PFSK-1 (cell line): ENCODE results near the gene PXYLP1.
A peak's percentile ranks its signal among the peaks of the same experiment; 100 is the strongest.

Experiments
- FOXP2 ChIP-seq: optimal IDR thresholded peaks from 2 replicates; pipeline ENCODE3; 2011; ENCODE audit warnings: borderline replicate concordance, control low read depth, inconsistent platforms; ENCODE audit not compliant: insufficient read depth; ENCODE audit errors: extremely low read length, extremely low read depth
- POLR2AphosphoS5 ChIP-seq: IDR thresholded peaks from 2 replicates; pipeline ENCODE4 v1.6.1; 2012; ENCODE audit warnings: low read depth, mild to moderate bottlenecking, control low read depth, low read length, moderate library complexity
- SIN3A ChIP-seq: IDR thresholded peaks from 2 replicates; pipeline ENCODE4 v1.6.1; 2012; ENCODE audit warnings: mild to moderate bottlenecking, low read length, moderate library complexity, borderline replicate concordance; ENCODE audit not compliant: insufficient read depth
- TAF1 ChIP-seq: IDR thresholded peaks from 2 replicates; pipeline ENCODE4 v1.6.1; 2012; ENCODE audit warnings: low read length, control low read depth, borderline replicate concordance; ENCODE audit not compliant: insufficient read depth
- TF ChIP-seq, protein P1 (sequence below), 2 experiments: IDR thresholded peaks; 2 replicates each; pipeline versions ENCODE4 v1.6.1 to v1.8.0; 2011 to 2012; ENCODE audit warnings: low read depth in 2 of 2, low read length in 2 of 2, control low read depth in 1 of 2, inconsistent platforms in 1 of 2, mild to moderate bottlenecking in 1 of 2, moderate library complexity in 1 of 2; ENCODE audit not compliant: insufficient read depth in 1 of 2

The PXYLP1 gene

DNA sequence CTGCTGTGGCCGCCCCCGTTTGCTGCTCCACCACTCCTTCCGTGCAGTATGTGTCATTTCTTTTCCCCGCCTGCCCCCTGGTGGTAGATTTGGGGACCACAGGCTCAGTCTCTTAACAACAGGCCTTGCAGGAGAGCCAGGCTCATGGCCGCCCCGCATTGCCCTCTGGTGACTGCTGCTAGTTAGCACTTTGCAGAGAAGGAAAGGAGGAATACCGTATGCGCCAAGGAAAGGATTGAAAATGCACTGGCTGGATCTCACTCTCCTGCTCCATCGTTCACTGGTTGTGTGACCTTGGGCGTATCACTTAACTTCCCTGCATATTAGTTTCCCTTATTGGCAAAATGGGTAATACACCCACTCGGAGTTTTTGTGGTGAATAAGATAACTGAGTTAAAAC is 39.3 kb upstream of the PXYLP1 start:
- no peak for TF ChIP-seq SIN3A
- TF ChIP-seq FOXP2, result peak; percentile 31

DNA sequence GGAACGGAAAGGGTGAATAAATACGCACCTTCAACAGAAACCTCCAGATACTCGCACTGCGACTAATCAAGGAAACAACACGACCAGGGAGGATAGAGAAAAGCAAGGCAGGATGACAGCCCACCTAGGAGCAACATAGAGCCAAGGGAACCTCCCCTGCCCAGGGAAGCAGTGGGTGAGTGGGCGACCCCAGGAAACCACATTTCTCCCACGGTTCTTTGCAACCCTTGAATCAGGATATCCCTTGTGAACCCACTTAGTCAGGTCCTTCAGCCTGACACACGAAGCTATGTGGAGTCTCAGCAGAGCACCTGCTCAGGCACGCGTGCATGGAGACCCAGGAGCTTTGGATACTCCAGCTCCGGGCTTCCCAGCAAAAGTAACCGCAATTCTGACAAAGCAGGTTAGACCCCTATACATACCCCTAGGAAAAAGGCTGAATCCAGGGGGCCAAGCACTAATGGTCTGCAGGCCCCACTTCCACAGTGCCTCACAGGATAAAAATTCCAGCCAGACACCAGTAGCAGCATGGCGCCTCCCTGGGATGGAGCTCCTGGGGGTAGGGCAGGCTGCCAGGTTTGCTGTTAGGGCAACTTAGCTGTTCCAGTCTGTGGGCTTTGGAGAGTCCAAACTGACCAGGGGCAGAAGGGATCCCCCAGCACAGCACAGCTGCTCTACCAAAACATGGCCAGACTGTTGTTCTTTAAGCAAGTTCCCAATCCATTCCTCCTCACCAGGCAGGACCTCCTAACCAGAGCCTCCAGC is 38.4 kb upstream of the PXYLP1 start:
- TF ChIP-seq TAF1, result no peak
- no peak for TF ChIP-seq POLR2AphosphoS5
- TF ChIP-seq FOXP2, result no peak
- no peak for TF ChIP-seq SIN3A
- TF ChIP-seq, protein P1, sequence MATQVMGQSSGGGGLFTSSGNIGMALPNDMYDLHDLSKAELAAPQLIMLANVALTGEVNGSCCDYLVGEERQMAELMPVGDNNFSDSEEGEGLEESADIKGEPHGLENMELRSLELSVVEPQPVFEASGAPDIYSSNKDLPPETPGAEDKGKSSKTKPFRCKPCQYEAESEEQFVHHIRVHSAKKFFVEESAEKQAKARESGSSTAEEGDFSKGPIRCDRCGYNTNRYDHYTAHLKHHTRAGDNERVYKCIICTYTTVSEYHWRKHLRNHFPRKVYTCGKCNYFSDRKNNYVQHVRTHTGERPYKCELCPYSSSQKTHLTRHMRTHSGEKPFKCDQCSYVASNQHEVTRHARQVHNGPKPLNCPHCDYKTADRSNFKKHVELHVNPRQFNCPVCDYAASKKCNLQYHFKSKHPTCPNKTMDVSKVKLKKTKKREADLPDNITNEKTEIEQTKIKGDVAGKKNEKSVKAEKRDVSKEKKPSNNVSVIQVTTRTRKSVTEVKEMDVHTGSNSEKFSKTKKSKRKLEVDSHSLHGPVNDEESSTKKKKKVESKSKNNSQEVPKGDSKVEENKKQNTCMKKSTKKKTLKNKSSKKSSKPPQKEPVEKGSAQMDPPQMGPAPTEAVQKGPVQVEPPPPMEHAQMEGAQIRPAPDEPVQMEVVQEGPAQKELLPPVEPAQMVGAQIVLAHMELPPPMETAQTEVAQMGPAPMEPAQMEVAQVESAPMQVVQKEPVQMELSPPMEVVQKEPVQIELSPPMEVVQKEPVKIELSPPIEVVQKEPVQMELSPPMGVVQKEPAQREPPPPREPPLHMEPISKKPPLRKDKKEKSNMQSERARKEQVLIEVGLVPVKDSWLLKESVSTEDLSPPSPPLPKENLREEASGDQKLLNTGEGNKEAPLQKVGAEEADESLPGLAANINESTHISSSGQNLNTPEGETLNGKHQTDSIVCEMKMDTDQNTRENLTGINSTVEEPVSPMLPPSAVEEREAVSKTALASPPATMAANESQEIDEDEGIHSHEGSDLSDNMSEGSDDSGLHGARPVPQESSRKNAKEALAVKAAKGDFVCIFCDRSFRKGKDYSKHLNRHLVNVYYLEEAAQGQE (IDR thresholded peaks at IDR 0.05; ENCODE audit: insufficient read depth in 1 of 2, low read depth in 2 of 2, low read length in 2 of 2), result no peak

DNA sequence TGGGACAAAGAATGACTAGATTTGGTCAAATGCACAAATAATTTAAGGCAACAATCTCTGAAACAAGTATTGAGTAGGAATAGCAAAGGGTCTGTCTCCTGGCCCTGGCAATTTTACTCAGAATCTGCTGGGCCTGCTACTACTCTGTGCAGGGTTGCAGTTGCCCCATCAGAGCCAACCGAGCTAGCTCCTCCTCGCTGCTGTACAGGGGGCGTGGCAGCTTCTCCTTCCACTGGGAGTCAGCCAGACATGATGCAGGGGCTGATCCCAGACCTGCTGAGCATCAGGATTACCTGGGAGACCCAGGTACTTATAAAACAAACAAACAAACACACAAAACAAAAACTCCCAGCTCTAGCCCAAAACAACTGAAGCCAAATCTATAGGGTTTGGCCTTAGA is 30.5 kb upstream of the PXYLP1 start:
- TF ChIP-seq TAF1 (no peak), SIN3A (no peak), FOXP2 (no peak), POLR2AphosphoS5 (no peak)
- TF ChIP-seq, protein P1 (IDR thresholded peaks at IDR 0.05; ENCODE audit: insufficient read depth in 1 of 2, low read depth in 2 of 2, low read length in 2 of 2), result no peak

DNA sequence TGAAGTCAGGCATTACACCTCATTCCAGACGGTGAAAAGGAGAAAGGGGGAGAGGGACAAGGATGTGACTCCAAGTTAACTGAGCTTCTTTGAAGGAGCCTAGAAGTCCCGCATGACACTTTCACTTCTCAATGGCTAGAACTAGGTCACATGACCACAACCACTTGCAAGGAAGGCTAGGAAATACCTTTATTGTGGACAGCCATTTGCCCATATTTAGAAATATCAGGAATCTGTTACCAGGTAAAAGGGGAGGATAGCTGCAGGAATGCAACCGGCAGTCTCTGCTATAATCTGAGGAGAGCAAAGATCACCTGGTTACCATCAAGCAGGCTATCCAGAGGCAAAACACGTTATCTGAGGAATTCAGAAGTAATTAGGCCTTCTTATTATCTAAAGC is 28.9 kb upstream of the PXYLP1 start:
- TF ChIP-seq TAF1, result no peak

DNA sequence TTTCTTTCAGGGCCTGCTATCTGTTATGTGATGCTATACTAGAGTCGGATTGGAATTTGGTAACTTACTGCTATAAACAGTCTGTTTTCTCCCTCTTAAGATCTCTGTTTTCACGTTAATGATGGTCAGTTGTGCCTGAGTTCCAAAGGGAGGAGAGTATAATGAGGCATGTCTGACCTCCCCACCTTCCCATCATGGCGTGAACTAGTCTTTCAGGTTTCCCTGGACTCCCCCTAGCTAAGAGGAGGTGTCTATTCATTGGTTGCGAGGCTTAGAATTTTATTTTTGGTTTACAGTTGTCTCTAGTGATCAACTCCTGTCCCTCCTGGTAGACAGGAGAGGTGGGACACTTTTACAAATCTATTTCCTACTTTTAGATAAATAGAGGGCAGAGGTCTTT is 27.8 kb upstream of the PXYLP1 start:
- TF ChIP-seq TAF1 (no peak), POLR2AphosphoS5 (no peak), FOXP2 (no peak), SIN3A (no peak)
- TF ChIP-seq, protein P1 (IDR thresholded peaks at IDR 0.05; ENCODE audit: insufficient read depth in 1 of 2, low read depth in 2 of 2, low read length in 2 of 2), result no peak

DNA sequence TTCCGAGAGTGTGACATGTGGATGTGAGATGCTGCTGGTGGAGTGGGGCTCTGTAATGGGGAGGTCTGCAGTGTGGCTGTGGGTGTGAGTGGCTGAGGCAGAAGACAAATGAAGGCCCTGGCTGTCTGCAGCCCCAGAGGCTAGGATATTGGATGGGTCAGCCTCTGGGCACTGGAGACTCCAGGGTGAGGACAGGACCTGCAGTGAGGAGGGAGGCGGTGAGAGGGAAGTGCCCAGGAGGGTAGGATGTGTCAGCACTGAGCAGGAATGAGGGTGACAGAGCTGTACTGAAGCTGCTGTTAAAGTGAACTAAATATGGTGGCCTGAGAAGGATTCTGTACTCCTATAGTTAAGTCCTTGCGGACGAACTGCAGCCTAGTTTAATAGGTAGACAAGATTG is 27.3 kb upstream of the PXYLP1 start:
- TF ChIP-seq FOXP2 (no peak), SIN3A (no peak), POLR2AphosphoS5 (no peak), TAF1 (no peak)
- TF ChIP-seq, protein P1 (IDR thresholded peaks at IDR 0.05; ENCODE audit: insufficient read depth in 1 of 2, low read depth in 2 of 2, low read length in 2 of 2), result no peak
